GM18520 (cell line): ENCODE results near the gene RGS16.

Experiments used
- ATAC-seq: cut with Tn5 transposase; IDR thresholded peaks from one replicate; pipeline ENCODE4 v1.9.1; 2021; ENCODE audit not compliant: unreplicated experiment

The RGS16 gene

GRCh38 chr1:182586380-182586779 is 17.8 kb downstream of the RGS16 start:
- no peak for ATAC-seq

GRCh38 chr1:182584746-182585145 is 19.4 kb downstream of the RGS16 start:
- no peak for ATAC-seq

- ATAC-seq, result no peak
These were observed 23.5 kb downstream of the RGS16 start for GRCh38 chr1:182580736-182581135.

GRCh38 chr1:182575540-182576149 is 28.5 kb downstream of the RGS16 start:
- ATAC-seq, result no peak

GRCh38 chr1:182574156-182574555 is 30.0 kb downstream of the RGS16 start:
- ATAC-seq, result no peak

- ATAC-seq, result no peak
These were observed 33.6 kb downstream of the RGS16 start for GRCh38 chr1:182570611-182570970.

- ATAC-seq, result no peak
These were observed 34.1 kb downstream of the RGS16 start for GRCh38 chr1:182569939-182570610.

- ATAC-seq, result no peak
These were observed 35.4 kb downstream of the RGS16 start for GRCh38 chr1:182568647-182569284.

- no peak for ATAC-seq
These were observed 36.6 kb downstream of the RGS16 start for GRCh38 chr1:182567629-182568028.

- no peak for ATAC-seq
These were observed 38.7 kb downstream of the RGS16 start for GRCh38 chr1:182565537-182565936.

- no peak for ATAC-seq
These were observed 39.7 kb downstream of the RGS16 start for GRCh38 chr1:182564406-182565004.

GRCh38 chr1:182563095-182563494 is 41.1 kb downstream of the RGS16 start:
- no peak for ATAC-seq

GRCh38 chr1:182561456-182561855 is 42.7 kb downstream of the RGS16 start:
- ATAC-seq, result no peak

GRCh38 chr1:182560392-182560984 is 43.7 kb downstream of the RGS16 start:
- no peak for ATAC-seq

- ATAC-seq, result no peak
These were observed 47.9 kb downstream of the RGS16 start for GRCh38 chr1:182556279-182556678.

- ATAC-seq, result no peak
These were observed 48.7 kb downstream of the RGS16 start for GRCh38 chr1:182555493-182555892.

GRCh38 chr1:182552527-182552926 is 51.7 kb downstream of the RGS16 start:
- ATAC-seq, result no peak

- ATAC-seq, result no peak
These were observed 54.4 kb downstream of the RGS16 start for GRCh38 chr1:182549811-182550210.

GRCh38 chr1:182549346-182549745 is 54.8 kb downstream of the RGS16 start:
- ATAC-seq, result no peak
